Panc1 (cell line): ENCODE measurements around the gene PCDHAC2. TPM values are rescaled to one million over a fixed set of nuclear protein-coding genes. Genes with fewer than 3 reads are reported as not detected.

Source experiments
- ATAC-seq: fragments of 200-7000 bp; cut with Tn5 transposase; 2 replicates; pipeline ENCODE4 v1.9.1; 2020; ENCODE audit warnings: mild to moderate bottlenecking, moderate library complexity
- BruUV-seq: library from RNA; stranded (reverse); fragments of 400-500 nt; replicated peaks from 2 replicates; lab custom pipeline; 2021; lab: Mats Ljungman, UMichigan
- CTCF ChIA-PET: fragments of 300-600 bp; sonication (Branson Sonifier 250); formaldehyde crosslinking; loops from one replicate; lab custom pipeline; 2022; ENCODE audit warnings: antibody characterized with exemption; lab: Charles Lee
- POLR2A ChIA-PET: fragments of 300-600 bp; sonication (Branson Sonifier 250); formaldehyde crosslinking; loops from one replicate; lab custom pipeline; 2022; ENCODE audit warnings: antibody characterized with exemption; lab: Charles Lee
- DNase-seq: peaks from one replicate; pipeline ENCODE4 v3.0.0-alpha.2; 2010; ENCODE audit warnings: low read depth, low spot score
- H3K27ac ChIP-seq: 2 replicates; pipeline ENCODE4 v1.5.1; 2011; ENCODE audit warnings: mild to moderate bottlenecking, low read length, inconsistent platforms
- H3K27me3 ChIP-seq: fragments of 200-500 bp; sonication (Bioruptor generic); 2 replicates; pipeline ENCODE4 v1.6.0; 2014; ENCODE audit warnings: low read length, inconsistent platforms; ENCODE audit not compliant: control insufficient read depth, insufficient read depth
- H3K36me3 ChIP-seq: fragments of 200-500 bp; sonication (Bioruptor generic); 2 replicates; pipeline ENCODE4 v1.5.1; 2014; ENCODE audit warnings: inconsistent platforms, mild to moderate bottlenecking, low read length, moderate library complexity; ENCODE audit not compliant: control insufficient read depth, insufficient read depth
- H3K4me1 ChIP-seq: 2 replicates; pipeline ENCODE4 v1.5.1; 2011; ENCODE audit warnings: inconsistent platforms, mild to moderate bottlenecking, low read length, moderate library complexity; ENCODE audit not compliant: control insufficient read depth, insufficient read depth
- H3K4me3 ChIP-seq, 2 experiments: 2 replicates each; pipeline ENCODE4 v1.5.1; 2011 to 2012; ENCODE audit warnings: low read depth in 2 of 2, low read length in 2 of 2, mild to moderate bottlenecking in 2 of 2, inconsistent platforms in 1 of 2, moderate library complexity in 1 of 2
- H3K9me3 ChIP-seq: fragments of 200-500 bp; sonication (Bioruptor generic); 2 replicates; pipeline ENCODE4 v1.5.1; 2014; ENCODE audit warnings: low read depth, mild to moderate bottlenecking, inconsistent platforms, low read length, moderate library complexity; ENCODE audit not compliant: control insufficient read depth, insufficient read depth
- POLR2AphosphoS5 ChIP-seq: IDR thresholded peaks from 2 replicates; pipeline ENCODE4 v1.6.1; 2012; ENCODE audit warnings: mild to moderate bottlenecking, low read depth, low read length, moderate library complexity
- SIN3A ChIP-seq: IDR thresholded peaks from 2 replicates; pipeline ENCODE4 v1.6.1; 2012; ENCODE audit warnings: low read depth, mild to moderate bottlenecking, low read length, moderate library complexity, borderline replicate concordance; ENCODE audit not compliant: insufficient read depth
- TCF7L2 ChIP-seq: IDR thresholded peaks from 2 replicates; pipeline ENCODE4 v1.6.1; 2011; ENCODE audit warnings: mild to moderate bottlenecking, low read depth, low read length, inconsistent platforms
- in situ Hi-C: cut with HindIII; loops from 2 replicates; pipeline ENCODE4 v1.10.0; 2016; ENCODE audit warnings: low sequenced_read_pairs, low pct_unique_long_range_greater_than_20kb
- intact Hi-C: fragments of 100-400 bp; cut with micrococcal nuclease; formaldehyde crosslinking; loops from one replicate; pipeline ENCODE4 v1.10.0; 2022; ENCODE audit not compliant: unreplicated experiment
- total RNA-seq: library from RNA; stranded (reverse); gene quantifications from one replicate; pipeline ENCODE4 v1.2.1, GENCODE V29; 2021; ENCODE audit not compliant: unreplicated experiment
- TF ChIP-seq, protein P1 (sequence below), 2 experiments: IDR thresholded peaks; 2 replicates each; pipeline ENCODE4 v1.6.1; 2011 to 2012; ENCODE audit warnings: low read depth in 2 of 2, control low read depth in 1 of 2, low read length in 1 of 2, mild to moderate bottlenecking in 1 of 2, moderate library complexity in 1 of 2; ENCODE audit not compliant: insufficient read depth in 1 of 2
- TF ChIP-seq, protein P2 (sequence below): fragments of 450-650 bp; IDR thresholded peaks from 2 replicates; pipeline ENCODE4 v1.5.1; 2017; ENCODE audit warnings: mild to moderate bottlenecking

The PCDHAC2 gene
- total RNA-seq, 1 experiment from 2014 or later: 8.8 TPM

DNA sequence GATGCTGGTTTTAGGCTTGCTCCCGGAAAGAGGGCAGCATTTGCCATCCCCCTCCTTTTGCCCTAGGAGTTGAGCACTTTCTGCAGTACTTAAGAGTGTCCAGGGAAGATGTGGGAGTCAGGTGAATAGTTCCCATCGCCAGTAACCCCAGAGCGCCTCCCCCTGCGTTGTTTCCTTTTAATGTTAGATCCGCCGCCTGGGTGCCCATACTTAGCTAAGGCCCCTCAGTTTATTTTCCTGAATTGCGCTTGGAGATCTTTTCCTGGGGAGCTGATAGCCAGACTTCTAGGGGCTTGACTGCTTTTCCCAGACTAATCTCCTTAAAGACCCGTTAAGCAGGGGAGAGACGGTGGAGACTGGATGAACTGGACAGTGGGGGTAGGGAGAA, 377 bp upstream of the PCDHAC2 start:
- H3K27me3 ChIP-seq: no peaks in the 10 kb centered on the region
- H3K9me3 ChIP-seq: no peaks in the 10 kb centered on the region
- H3K4me1 ChIP-seq: peaks cover 3% of the 10 kb centered on the region; the same call in 1 of the 2 replicates
- no TSS peak for BruUV-seq
- DNase-seq (no peak), ATAC-seq (peak; percentile 62)
- H3K36me3 ChIP-seq: no peaks in the 10 kb centered on the region
- ChIA-PET POLR2A (no interaction called here), CTCF (interaction anchor here (2.0 kb wide), 1 partner anchor 74 kb away, joined by 5 read pairs; no protein-coding TSS in a partner anchor)
- H3K4me3 ChIP-seq: peak overlapping the region; percentile 62 to 76
- intact Hi-C loops: no loop called here
- TF ChIP-seq POLR2AphosphoS5 (no peak), TCF7L2 (peak; percentile 53; the same call in 1 of the 2 replicates)
- peak overlapping the region; percentile 77 for H3K27ac ChIP-seq
- in situ Hi-C loops: no loop called here

DNA sequence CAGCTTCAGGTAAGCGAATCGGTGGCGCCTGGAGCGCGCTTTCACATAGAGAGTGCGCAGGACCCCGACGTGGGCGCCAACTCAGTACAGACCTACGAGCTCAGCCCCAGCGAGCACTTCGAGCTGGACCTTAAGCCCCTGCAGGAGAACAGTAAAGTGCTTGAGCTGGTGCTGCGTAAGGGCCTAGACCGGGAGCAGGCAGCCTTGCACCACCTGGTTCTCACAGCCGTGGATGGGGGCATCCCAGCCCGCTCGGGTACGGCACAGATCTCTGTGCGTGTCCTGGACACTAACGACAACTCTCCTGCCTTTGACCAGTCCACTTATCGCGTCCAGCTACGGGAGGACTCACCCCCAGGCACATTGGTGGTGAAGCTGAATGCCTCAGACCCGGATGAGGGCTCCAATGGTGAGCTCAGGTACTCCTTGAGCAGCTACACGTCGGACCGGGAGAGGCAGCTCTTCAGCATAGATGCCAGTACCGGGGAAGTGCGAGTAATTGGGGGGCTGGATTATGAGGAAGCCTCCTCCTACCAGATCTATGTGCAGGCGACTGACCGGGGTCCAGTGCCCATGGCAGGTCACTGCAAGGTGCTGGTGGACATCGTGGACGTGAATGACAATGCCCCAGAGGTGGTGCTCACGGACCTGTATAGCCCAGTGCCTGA, 1.1 kb downstream of the PCDHAC2 start:
- ChIA-PET CTCF (interaction anchor here (2.0 kb wide), 1 partner anchor 73 kb away, joined by 5 read pairs; no protein-coding TSS in a partner anchor), POLR2A (no interaction called here)
- BruUV-seq: no TSS peak

More for the DNA sequence above, 1.1 kb downstream of the PCDHAC2 start:
- no peak overlapping the region for H3K27ac ChIP-seq
- no peaks in the 10 kb centered on the region for H3K27me3 ChIP-seq
- H3K9me3 ChIP-seq: no peaks in the 10 kb centered on the region
- peaks cover 3% of the 10 kb centered on the region; the same call in 1 of the 2 replicates for H3K4me1 ChIP-seq
- TF ChIP-seq SIN3A: no peak
- TF ChIP-seq, protein P1, sequence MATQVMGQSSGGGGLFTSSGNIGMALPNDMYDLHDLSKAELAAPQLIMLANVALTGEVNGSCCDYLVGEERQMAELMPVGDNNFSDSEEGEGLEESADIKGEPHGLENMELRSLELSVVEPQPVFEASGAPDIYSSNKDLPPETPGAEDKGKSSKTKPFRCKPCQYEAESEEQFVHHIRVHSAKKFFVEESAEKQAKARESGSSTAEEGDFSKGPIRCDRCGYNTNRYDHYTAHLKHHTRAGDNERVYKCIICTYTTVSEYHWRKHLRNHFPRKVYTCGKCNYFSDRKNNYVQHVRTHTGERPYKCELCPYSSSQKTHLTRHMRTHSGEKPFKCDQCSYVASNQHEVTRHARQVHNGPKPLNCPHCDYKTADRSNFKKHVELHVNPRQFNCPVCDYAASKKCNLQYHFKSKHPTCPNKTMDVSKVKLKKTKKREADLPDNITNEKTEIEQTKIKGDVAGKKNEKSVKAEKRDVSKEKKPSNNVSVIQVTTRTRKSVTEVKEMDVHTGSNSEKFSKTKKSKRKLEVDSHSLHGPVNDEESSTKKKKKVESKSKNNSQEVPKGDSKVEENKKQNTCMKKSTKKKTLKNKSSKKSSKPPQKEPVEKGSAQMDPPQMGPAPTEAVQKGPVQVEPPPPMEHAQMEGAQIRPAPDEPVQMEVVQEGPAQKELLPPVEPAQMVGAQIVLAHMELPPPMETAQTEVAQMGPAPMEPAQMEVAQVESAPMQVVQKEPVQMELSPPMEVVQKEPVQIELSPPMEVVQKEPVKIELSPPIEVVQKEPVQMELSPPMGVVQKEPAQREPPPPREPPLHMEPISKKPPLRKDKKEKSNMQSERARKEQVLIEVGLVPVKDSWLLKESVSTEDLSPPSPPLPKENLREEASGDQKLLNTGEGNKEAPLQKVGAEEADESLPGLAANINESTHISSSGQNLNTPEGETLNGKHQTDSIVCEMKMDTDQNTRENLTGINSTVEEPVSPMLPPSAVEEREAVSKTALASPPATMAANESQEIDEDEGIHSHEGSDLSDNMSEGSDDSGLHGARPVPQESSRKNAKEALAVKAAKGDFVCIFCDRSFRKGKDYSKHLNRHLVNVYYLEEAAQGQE (IDR thresholded peaks at IDR 0.05; ENCODE audit: insufficient read depth in 1 of 2, low read depth in 2 of 2, low read length in 1 of 2): no peak
- TF ChIP-seq, protein P2, sequence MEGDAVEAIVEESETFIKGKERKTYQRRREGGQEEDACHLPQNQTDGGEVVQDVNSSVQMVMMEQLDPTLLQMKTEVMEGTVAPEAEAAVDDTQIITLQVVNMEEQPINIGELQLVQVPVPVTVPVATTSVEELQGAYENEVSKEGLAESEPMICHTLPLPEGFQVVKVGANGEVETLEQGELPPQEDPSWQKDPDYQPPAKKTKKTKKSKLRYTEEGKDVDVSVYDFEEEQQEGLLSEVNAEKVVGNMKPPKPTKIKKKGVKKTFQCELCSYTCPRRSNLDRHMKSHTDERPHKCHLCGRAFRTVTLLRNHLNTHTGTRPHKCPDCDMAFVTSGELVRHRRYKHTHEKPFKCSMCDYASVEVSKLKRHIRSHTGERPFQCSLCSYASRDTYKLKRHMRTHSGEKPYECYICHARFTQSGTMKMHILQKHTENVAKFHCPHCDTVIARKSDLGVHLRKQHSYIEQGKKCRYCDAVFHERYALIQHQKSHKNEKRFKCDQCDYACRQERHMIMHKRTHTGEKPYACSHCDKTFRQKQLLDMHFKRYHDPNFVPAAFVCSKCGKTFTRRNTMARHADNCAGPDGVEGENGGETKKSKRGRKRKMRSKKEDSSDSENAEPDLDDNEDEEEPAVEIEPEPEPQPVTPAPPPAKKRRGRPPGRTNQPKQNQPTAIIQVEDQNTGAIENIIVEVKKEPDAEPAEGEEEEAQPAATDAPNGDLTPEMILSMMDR: no peak
- no peak for TF ChIP-seq TCF7L2
- DNase-seq (no peak), ATAC-seq (no peak)
- in situ Hi-C loops: no loop called here
- no peaks in the 10 kb centered on the region for H3K36me3 ChIP-seq
- intact Hi-C loops: no loop called here
- no peak overlapping the region; a peak in 1 of 4 replicates for H3K4me3 ChIP-seq
